Keratinocyte (primary cell): ENCODE measurements around the gene IRAG1. TPM values are rescaled to one million over a fixed set of nuclear protein-coding genes. Genes with fewer than 3 reads are reported as not detected.

Experiments used
- DNase-seq: peaks from one replicate; pipeline ENCODE4 v3.0.0-alpha.2; 2011; ENCODE audit warnings: low read depth, missing footprints, low spot score
- FAIRE-seq: peaks from 2 replicates; lab custom pipeline; 2011; peaks lifted over from hg19 to GRCh38; lab: Jason Lieb, UNC
- H2AFZ ChIP-seq: 2 replicates; pipeline ENCODE4 v1.6.0; 2012; ENCODE audit warnings: low read length, control low read depth, inconsistent platforms; ENCODE audit not compliant: control insufficient read depth
- H3K27ac ChIP-seq: 2 replicates; pipeline ENCODE4 v1.5.1; 2011; ENCODE audit warnings: low read length; ENCODE audit not compliant: control insufficient read depth, insufficient read depth
- H3K27me3 ChIP-seq: 3 replicates; pipeline ENCODE4 v1.6.0; 2011; ENCODE audit warnings: low read length; ENCODE audit not compliant: control insufficient read depth, insufficient read depth; ENCODE audit errors: extremely low read depth
- H3K36me3 ChIP-seq, 2 experiments: 2 replicates in 1 of 2; 3 replicates in 1 of 2; pipeline ENCODE4 v1.5.1; 2011; ENCODE audit warnings: low read length in 2 of 2, mild to moderate bottlenecking in 1 of 2; ENCODE audit not compliant: control insufficient read depth in 2 of 2, insufficient read depth in 2 of 2; ENCODE audit errors: extremely low read depth in 1 of 2
- H3K4me1 ChIP-seq: 3 replicates; pipeline ENCODE4 v1.5.1; 2011; ENCODE audit warnings: low read length; ENCODE audit not compliant: control insufficient read depth, insufficient read depth; ENCODE audit errors: extremely low read depth
- H3K4me2 ChIP-seq: 3 replicates; pipeline ENCODE4 v1.6.0; 2011; ENCODE audit warnings: low read depth, low read length; ENCODE audit not compliant: control insufficient read depth, insufficient read depth; ENCODE audit errors: extremely low read depth
- H3K4me3 ChIP-seq, 3 experiments: fragments of 200-600 bp in 1 of 3; sonication (generic) in 1 of 3; 2 replicates in 2 of 3; 3 replicates in 1 of 3; pipeline ENCODE4 v1.5.1; 2011 to 2016; ENCODE audit warnings: low read length in 3 of 3, mild to moderate bottlenecking in 3 of 3, control low read depth in 2 of 3, inconsistent platforms in 1 of 3, low read depth in 1 of 3, mixed read lengths in 1 of 3, mixed run types in 1 of 3, moderate library complexity in 1 of 3; ENCODE audit not compliant: control insufficient read depth in 2 of 3, insufficient read depth in 2 of 3; ENCODE audit errors: extremely low read depth in 1 of 3
- H3K79me2 ChIP-seq: 2 replicates; pipeline ENCODE4 v1.6.0; 2012; ENCODE audit warnings: low read length; ENCODE audit not compliant: control insufficient read depth, insufficient read depth
- H3K9ac ChIP-seq: 3 replicates; pipeline ENCODE4 v1.6.0; 2011; ENCODE audit warnings: low read length; ENCODE audit not compliant: control insufficient read depth, insufficient read depth; ENCODE audit errors: extremely low read depth
- H3K9me1 ChIP-seq: 3 replicates; pipeline ENCODE4 v1.6.0; 2011; ENCODE audit warnings: low read length; ENCODE audit not compliant: control insufficient read depth, insufficient read depth; ENCODE audit errors: extremely low read depth
- H3K9me3 ChIP-seq: 2 replicates; pipeline ENCODE4 v1.5.1; 2012; ENCODE audit warnings: low read depth, low read length; ENCODE audit not compliant: control insufficient read depth
- H4K20me1 ChIP-seq: 3 replicates; pipeline ENCODE4 v1.6.0; 2011; ENCODE audit warnings: low read length; ENCODE audit not compliant: control insufficient read depth, insufficient read depth; ENCODE audit errors: extremely low read depth
- EZH2 ChIP-seq: IDR thresholded peaks from one replicate; pipeline ENCODE4 v1.6.1; 2012; ENCODE audit warnings: inconsistent platforms, mild to moderate bottlenecking, low read length, moderate library complexity
- dilution Hi-C: fragments of 300-500 bp; cut with MboI; formaldehyde crosslinking; loops from one replicate; pipeline ENCODE4 v1.7.0; 2020; ENCODE audit warnings: low sequenced_read_pairs; ENCODE audit not compliant: extremely low pct_ligation_motif_present
- polyA plus RNA-seq, 5 experiments: library from polyadenylated mRNA; depleted of rRNA in 3 of 5; stranded (reverse) in 3 of 5; stranded (forward) in 1 of 5; unstranded in 1 of 5; fragments of >200 nt; gene quantifications; 1 replicate in 1 of 5; 2 replicates in 3 of 5; 3 replicates in 1 of 5; pipeline versions ENCODE4 v1.2.1 to v1.2.3, GENCODE V29; 2011 to 2012; ENCODE audit warnings: missing spikeins in 2 of 5, low read depth in 1 of 5, low replicate concordance in 1 of 5
- TF ChIP-seq, protein P1 (sequence below), 3 experiments: IDR thresholded peaks in 1 of 3; conservative IDR thresholded peaks in 1 of 3; optimal IDR thresholded peaks in 1 of 3; 2 replicates in 2 of 3; 3 replicates in 1 of 3; pipeline versions ENCODE3 to v1.5.1; 2011; ENCODE audit warnings: low read length in 3 of 3, mild to moderate bottlenecking in 3 of 3, moderate library complexity in 2 of 3, control low read depth in 1 of 3, inconsistent platforms in 1 of 3; ENCODE audit not compliant: insufficient read depth in 2 of 3; ENCODE audit errors: extremely low read depth in 1 of 3

IRAG1 gene
- polyA plus RNA-seq, 1 donor (not counting 4 experiments of a cell fraction or from before 2014, with no cell fraction given), result 0.51 TPM

DNA sequence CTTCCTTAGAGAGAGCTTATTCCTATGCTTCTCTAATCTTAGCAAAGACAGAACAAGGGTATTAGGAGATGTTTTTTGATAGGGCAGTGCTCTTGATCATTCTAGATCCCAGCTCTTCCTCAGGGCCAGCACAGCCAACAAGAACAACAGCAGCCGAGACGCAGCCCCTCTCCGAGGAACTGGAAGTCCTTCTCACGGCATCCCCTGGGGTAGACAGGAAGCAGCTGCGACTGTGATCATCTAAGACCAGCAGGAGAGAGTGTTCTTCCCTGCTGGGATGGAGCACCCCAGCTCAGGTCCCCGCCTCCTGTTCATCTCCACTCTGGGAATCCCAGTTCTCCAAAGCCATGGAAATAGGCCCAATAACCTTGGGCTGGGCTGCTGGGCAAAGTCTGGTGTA is 29.6 kb downstream of the IRAG1 start:
- DNase-seq, result no peak
- dilution Hi-C loops, result no loop called here

DNA sequence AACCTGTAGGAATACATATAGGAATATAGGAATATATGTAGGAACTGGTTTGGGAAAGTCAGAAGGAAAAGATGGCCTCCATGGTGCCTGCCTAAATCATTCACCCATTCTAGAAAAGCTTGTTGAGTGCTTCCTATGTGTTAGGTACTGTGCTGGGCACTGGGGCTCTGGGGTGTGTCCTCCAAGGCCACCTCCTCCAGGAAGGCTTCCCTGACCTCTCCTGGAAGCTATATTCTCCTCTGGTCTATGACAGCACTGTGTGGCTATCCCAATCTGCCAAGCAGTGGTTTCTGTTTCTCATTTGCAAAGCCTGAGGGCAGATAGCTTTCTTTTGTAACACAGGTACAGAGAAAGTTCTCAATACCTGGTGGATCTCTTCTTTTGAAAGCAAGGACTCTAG is 30.2 kb downstream of the IRAG1 start:
- Histone ChIP-seq H4K20me1 (no peaks in the 10 kb centered on the region), H3K9me1 (no peaks in the 10 kb centered on the region), H3K4me1 (peaks cover 20% of the 10 kb centered on the region), H3K36me3 (no peaks in the 10 kb centered on the region), H3K4me2 (no peak overlapping the region), H3K9me3 (no peaks in the 10 kb centered on the region), H3K27me3 (no peaks in the 10 kb centered on the region), H3K27ac (no peak overlapping the region), H3K9ac (no peak overlapping the region), H2AFZ (no peak overlapping the region), H3K79me2 (no peaks in the 10 kb centered on the region), H3K4me3 (no peak overlapping the region)
- FAIRE-seq, result no peak
- TF ChIP-seq, protein P1, sequence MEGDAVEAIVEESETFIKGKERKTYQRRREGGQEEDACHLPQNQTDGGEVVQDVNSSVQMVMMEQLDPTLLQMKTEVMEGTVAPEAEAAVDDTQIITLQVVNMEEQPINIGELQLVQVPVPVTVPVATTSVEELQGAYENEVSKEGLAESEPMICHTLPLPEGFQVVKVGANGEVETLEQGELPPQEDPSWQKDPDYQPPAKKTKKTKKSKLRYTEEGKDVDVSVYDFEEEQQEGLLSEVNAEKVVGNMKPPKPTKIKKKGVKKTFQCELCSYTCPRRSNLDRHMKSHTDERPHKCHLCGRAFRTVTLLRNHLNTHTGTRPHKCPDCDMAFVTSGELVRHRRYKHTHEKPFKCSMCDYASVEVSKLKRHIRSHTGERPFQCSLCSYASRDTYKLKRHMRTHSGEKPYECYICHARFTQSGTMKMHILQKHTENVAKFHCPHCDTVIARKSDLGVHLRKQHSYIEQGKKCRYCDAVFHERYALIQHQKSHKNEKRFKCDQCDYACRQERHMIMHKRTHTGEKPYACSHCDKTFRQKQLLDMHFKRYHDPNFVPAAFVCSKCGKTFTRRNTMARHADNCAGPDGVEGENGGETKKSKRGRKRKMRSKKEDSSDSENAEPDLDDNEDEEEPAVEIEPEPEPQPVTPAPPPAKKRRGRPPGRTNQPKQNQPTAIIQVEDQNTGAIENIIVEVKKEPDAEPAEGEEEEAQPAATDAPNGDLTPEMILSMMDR (optimal IDR thresholded peaks at IDR 0.05 in 1 of 3, IDR thresholded peaks at IDR 0.05 in 1 of 3, conservative IDR thresholded peaks at IDR 0.05 in 1 of 3; ENCODE audit: extremely low read depth in 1 of 3, insufficient read depth in 2 of 3, low read length in 3 of 3), result no peak
- no peak for TF ChIP-seq EZH2
- DNase-seq, result no peak
- dilution Hi-C loops, result no loop called here

More for the DNA sequence above, 29.6 kb downstream of the IRAG1 start:
- peaks cover 13% of the 10 kb centered on the region for H3K4me1 ChIP-seq
- no peak overlapping the region for H3K9ac ChIP-seq
- H3K9me3 ChIP-seq, result no peaks in the 10 kb centered on the region
- no peak overlapping the region for H3K4me2 ChIP-seq
- no peak overlapping the region for H2AFZ ChIP-seq
- H3K27me3 ChIP-seq, result no peaks in the 10 kb centered on the region
- H3K36me3 ChIP-seq, result no peaks in the 10 kb centered on the region
- no peak overlapping the region for H3K27ac ChIP-seq
- TF ChIP-seq, protein P1 (optimal IDR thresholded peaks at IDR 0.05 in 1 of 3, IDR thresholded peaks at IDR 0.05 in 1 of 3, conservative IDR thresholded peaks at IDR 0.05 in 1 of 3; ENCODE audit: extremely low read depth in 1 of 3, insufficient read depth in 2 of 3, low read length in 3 of 3), result no peak
- no peak for TF ChIP-seq EZH2
- FAIRE-seq, result no peak
- no peaks in the 10 kb centered on the region for H4K20me1 ChIP-seq
- no peaks in the 10 kb centered on the region for H3K9me1 ChIP-seq
- H3K4me3 ChIP-seq, result no peak overlapping the region
- H3K79me2 ChIP-seq, result no peaks in the 10 kb centered on the region
